COR-L47 (cell line): ENCODE data around the gene ANKLE2.
A peak's percentile ranks its signal among the peaks of the same experiment; 100 is the strongest.
"Not testable (repeated sequence)": the region's sequence is repeated elsewhere in the genome, so short reads cannot be mapped to it uniquely, and the experiment has no call there.

Experiments used
- DNase-seq: peaks from one replicate; lab custom pipeline; 2025; lab: John Stamatoyannopoulos, UW

The ANKLE2 gene

GRCh38 chr12:132761032-132761920, at the start of gene ANKLE2:
Gene ANKLE2 (minus strand): TSS chr12:132761832. CDS start chr12:132761798, 34 bp downstream.
- DNase-seq: peak; percentile 49

GRCh38 chr12:132809391-132809790, 47.8 kb upstream of the ANKLE2 start:
- not testable (repeated sequence) for DNase-seq

- no peak for DNase-seq
Observed at GRCh38 chr12:132807295-132808092, 45.9 kb upstream of the ANKLE2 start.

- no peak for DNase-seq
Observed at GRCh38 chr12:132806857-132807256, 45.2 kb upstream of the ANKLE2 start.

GRCh38 chr12:132804426-132804861, 42.8 kb upstream of the ANKLE2 start:
- no peak for DNase-seq

GRCh38 chr12:132803888-132804287, 42.3 kb upstream of the ANKLE2 start:
- DNase-seq: no peak

- no peak for DNase-seq
Observed at GRCh38 chr12:132803125-132803524, 41.5 kb upstream of the ANKLE2 start.

GRCh38 chr12:132801741-132802140, 40.1 kb upstream of the ANKLE2 start:
- no peak for DNase-seq

GRCh38 chr12:132798836-132799235, 37.2 kb upstream of the ANKLE2 start:
- DNase-seq: no peak

- DNase-seq: no peak
Observed at GRCh38 chr12:132797820-132798570, 36.4 kb upstream of the ANKLE2 start.

- DNase-seq: no peak
Observed at GRCh38 chr12:132795847-132796246, 34.2 kb upstream of the ANKLE2 start.

GRCh38 chr12:132791940-132792339, 30.3 kb upstream of the ANKLE2 start:
- not testable (repeated sequence) for DNase-seq

GRCh38 chr12:132789099-132789471, 27.5 kb upstream of the ANKLE2 start:
- no peak for DNase-seq

- DNase-seq: no peak
Observed at GRCh38 chr12:132788375-132789098, 26.9 kb upstream of the ANKLE2 start.

- no peak for DNase-seq
Observed at GRCh38 chr12:132787877-132788276, 26.2 kb upstream of the ANKLE2 start.

GRCh38 chr12:132786192-132786591, 24.6 kb upstream of the ANKLE2 start:
- DNase-seq: no peak

GRCh38 chr12:132784580-132784979, 22.9 kb upstream of the ANKLE2 start:
- no peak for DNase-seq

GRCh38 chr12:132783917-132784531, 22.4 kb upstream of the ANKLE2 start:
- no peak for DNase-seq

- no peak for DNase-seq
Observed at GRCh38 chr12:132781938-132782337, 20.3 kb upstream of the ANKLE2 start.

- DNase-seq: no peak
Observed at GRCh38 chr12:132779781-132780353, 18.2 kb upstream of the ANKLE2 start.

GRCh38 chr12:132777614-132778013, 16.0 kb upstream of the ANKLE2 start:
- no peak for DNase-seq
